Cardiac muscle cell (in vitro differentiated cells and primary cell): ENCODE data around the gene LIPE. TPM values are rescaled to one million over a fixed set of nuclear protein-coding genes. Genes with fewer than 3 reads are reported as not detected.

ENCODE experiments used
- DNase-seq, 2 donors: peaks; one replicate each; pipeline versions ENCODE4 v3.0.0 to v3.0.0-alpha.2; 2010 to 2017; ENCODE audit warnings: low read depth in 1 of 2, low spot score in 1 of 2
- H3K27ac ChIP-seq: fragments of 200-600 bp; sonication (generic); 2 replicates; pipeline ENCODE4 v1.5.1; 2016
- H3K27me3 ChIP-seq: fragments of 200-600 bp; sonication (generic); 2 replicates; pipeline ENCODE4 v1.6.0; 2016; ENCODE audit warnings: control low read depth
- H3K36me3 ChIP-seq: fragments of 200-600 bp; sonication (generic); 2 replicates; pipeline ENCODE4 v1.5.1; 2016; ENCODE audit warnings: control low read depth
- H3K4me1 ChIP-seq: fragments of 200-600 bp; sonication (generic); 2 replicates; pipeline ENCODE4 v1.8.1; 2017; ENCODE audit warnings: low read depth, mild to moderate bottlenecking, mixed run types
- H3K4me3 ChIP-seq: fragments of 200-600 bp; sonication (generic); 2 replicates; pipeline ENCODE4 v1.5.1; 2016; ENCODE audit warnings: mild to moderate bottlenecking
- H3K9me3 ChIP-seq: fragments of 200-600 bp; sonication (generic); 2 replicates; pipeline ENCODE4 v1.5.1; 2017; ENCODE audit warnings: low read depth, mild to moderate bottlenecking, control low read depth
- polyA plus RNA-seq: library from polyadenylated mRNA; unstranded; fragments of >200 nt; fragmentation: Nextera tagmentation; extraction: Ambion mirVana; gene quantifications from 2 replicates; pipeline ENCODE4 v1.2.1, GENCODE V29; 2016
- total RNA-seq: library from RNA; depleted of rRNA; stranded (reverse); fragments of >200 nt; gene quantifications from 2 replicates; pipeline ENCODE4 v1.2.3, GENCODE V29; 2016
- TF ChIP-seq, protein P1 (sequence below): IDR thresholded peaks from 2 replicates; pipeline ENCODE4 v1.5.1; 2012; ENCODE audit warnings: low read depth, mild to moderate bottlenecking, low read length

LIPE gene
- total and polyA plus RNA-seq, 2 experiments from 2014 or later, result 20.2 to 24.4 TPM

DNA sequence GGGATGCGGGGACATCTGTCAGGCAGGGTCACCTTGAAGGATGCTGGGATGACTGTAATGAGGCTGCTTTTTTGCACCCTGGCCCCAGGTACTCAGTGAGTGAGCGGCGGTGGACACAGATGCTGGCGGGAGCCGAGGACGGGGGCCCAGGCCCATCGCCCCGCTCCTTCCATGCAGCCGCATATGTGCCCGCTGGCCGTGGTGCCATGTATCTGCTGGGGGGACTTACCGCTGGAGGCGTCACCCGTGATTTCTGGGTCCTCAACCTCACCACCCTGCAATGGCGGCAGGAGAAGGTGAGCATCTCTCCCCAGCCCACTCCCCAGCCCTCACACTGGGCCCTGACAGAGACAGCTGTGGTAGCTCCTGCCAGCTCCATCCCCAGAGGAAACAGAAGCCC, 70.5 kb downstream of the LIPE start:
- peaks cover 26% of the 10 kb centered on the region for H3K36me3 ChIP-seq
- TF ChIP-seq, protein P1, sequence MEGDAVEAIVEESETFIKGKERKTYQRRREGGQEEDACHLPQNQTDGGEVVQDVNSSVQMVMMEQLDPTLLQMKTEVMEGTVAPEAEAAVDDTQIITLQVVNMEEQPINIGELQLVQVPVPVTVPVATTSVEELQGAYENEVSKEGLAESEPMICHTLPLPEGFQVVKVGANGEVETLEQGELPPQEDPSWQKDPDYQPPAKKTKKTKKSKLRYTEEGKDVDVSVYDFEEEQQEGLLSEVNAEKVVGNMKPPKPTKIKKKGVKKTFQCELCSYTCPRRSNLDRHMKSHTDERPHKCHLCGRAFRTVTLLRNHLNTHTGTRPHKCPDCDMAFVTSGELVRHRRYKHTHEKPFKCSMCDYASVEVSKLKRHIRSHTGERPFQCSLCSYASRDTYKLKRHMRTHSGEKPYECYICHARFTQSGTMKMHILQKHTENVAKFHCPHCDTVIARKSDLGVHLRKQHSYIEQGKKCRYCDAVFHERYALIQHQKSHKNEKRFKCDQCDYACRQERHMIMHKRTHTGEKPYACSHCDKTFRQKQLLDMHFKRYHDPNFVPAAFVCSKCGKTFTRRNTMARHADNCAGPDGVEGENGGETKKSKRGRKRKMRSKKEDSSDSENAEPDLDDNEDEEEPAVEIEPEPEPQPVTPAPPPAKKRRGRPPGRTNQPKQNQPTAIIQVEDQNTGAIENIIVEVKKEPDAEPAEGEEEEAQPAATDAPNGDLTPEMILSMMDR, result no peak
- no peak for DNase-seq
- H3K4me3 ChIP-seq, result no peak overlapping the region
- H3K4me1 ChIP-seq, result no peaks in the 10 kb centered on the region
- no peaks in the 10 kb centered on the region for H3K27me3 ChIP-seq
- no peak overlapping the region for H3K27ac ChIP-seq
- H3K9me3 ChIP-seq, result no peaks in the 10 kb centered on the region

GRCh38 chr19:42355896-42356295, 71.3 kb downstream of the LIPE start:
- DNase-seq, result no peak
- no peak overlapping the region for H3K27ac ChIP-seq
- no peak overlapping the region for H3K4me3 ChIP-seq
- no peaks in the 10 kb centered on the region for H3K27me3 ChIP-seq
- H3K4me1 ChIP-seq, result no peaks in the 10 kb centered on the region
- H3K36me3 ChIP-seq, result peaks cover 26% of the 10 kb centered on the region
- H3K9me3 ChIP-seq, result no peaks in the 10 kb centered on the region
- TF ChIP-seq, protein P1, result no peak

GRCh38 chr19:42353341-42354015, 73.7 kb downstream of the LIPE start:
- DNase-seq, result no peak
- TF ChIP-seq, protein P1, result no peak
- H3K27me3 ChIP-seq, result no peaks in the 10 kb centered on the region
- H3K4me1 ChIP-seq, result no peaks in the 10 kb centered on the region
- H3K4me3 ChIP-seq, result no peak overlapping the region
- H3K27ac ChIP-seq, result no peak overlapping the region
- H3K36me3 ChIP-seq, result peaks cover 23% of the 10 kb centered on the region
- no peaks in the 10 kb centered on the region for H3K9me3 ChIP-seq

DNA sequence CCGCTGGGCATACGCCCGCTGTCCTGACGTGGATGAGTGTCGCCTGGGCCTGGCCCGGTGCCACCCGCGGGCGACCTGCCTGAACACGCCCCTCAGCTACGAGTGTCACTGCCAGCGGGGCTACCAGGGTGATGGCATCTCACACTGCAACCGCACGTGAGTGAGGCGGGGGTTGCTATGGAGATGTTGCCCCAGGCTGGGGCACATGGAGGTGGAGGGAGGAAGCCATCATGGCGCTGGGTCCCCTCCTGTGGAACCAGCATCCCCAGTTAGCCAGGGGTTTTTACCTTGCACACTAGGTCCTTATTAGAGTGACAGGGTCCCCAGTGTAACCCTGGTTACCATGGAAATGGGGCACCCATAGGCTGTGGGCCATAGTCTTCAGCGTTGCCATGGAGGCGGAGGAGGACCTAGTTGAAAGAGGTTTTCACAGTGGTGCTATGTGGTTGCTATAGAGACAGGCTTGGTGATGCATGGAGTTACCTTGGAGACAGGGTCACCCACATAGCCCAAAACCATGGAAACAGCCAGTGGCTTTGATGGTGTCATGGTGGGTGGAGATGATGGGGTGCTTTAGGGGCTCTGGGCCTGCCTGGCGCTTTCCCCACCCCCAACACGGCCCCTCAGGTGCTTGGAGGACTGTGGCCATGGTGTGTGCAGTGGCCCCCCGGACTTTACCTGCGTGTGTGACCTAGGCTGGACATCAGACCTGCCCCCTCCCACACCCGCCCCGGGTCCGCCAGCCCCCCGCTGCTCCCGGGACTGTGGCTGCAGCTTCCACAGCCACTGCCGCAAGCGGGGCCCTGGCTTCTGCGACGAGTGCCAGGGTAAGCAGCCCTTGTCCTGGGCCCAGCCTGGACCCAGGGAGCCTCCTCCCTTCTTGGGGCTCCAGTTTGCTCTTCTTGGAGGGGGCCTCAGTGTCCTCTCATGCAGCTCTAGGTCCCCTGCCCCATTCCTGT, 74.6 kb downstream of the LIPE start:
- Histone ChIP-seq H3K9me3 (no peaks in the 10 kb centered on the region), H3K27ac (no peak overlapping the region), H3K36me3 (peaks cover 27% of the 10 kb centered on the region), H3K4me1 (no peaks in the 10 kb centered on the region), H3K4me3 (no peak overlapping the region), H3K27me3 (no peaks in the 10 kb centered on the region)
- no peak for DNase-seq
- TF ChIP-seq, protein P1, result no peak

Other genes with a start within 250 kb of the LIPE start
- gene DEDD2, start 209.7 kb downstream of the LIPE start, total RNA-seq, result 69.7 and 71.6 TPM in 2 replicates
- 46.0 and 58.2 TPM in 2 replicates for gene DEDD2, start 209.7 kb downstream of the LIPE start, polyA plus RNA-seq
- 8.8 and 13.0 TPM in 2 replicates for gene ZNF526, start 207.1 kb downstream of the LIPE start, total RNA-seq
- gene ZNF526, start 207.1 kb downstream of the LIPE start, polyA plus RNA-seq, result 9.2 and 10.1 TPM in 2 replicates
- 28.0 and 33.2 TPM in 2 replicates for gene GSK3A, start 184.8 kb downstream of the LIPE start, total RNA-seq
- gene GSK3A, start 184.8 kb downstream of the LIPE start, polyA plus RNA-seq, result 35.3 and 40.2 TPM in 2 replicates
- gene ERF, start 172.3 kb downstream of the LIPE start, total RNA-seq, result 97.6 and 108 TPM in 2 replicates
- 25.1 and 25.4 TPM in 2 replicates for gene ERF, start 172.3 kb downstream of the LIPE start, polyA plus RNA-seq
- 55.5 and 62.9 TPM in 2 replicates for gene CIC, start 158.1 kb downstream of the LIPE start, total RNA-seq
- 18.1 and 18.7 TPM in 2 replicates for gene CIC, start 158.1 kb downstream of the LIPE start, polyA plus RNA-seq
- gene PRR19, start 125.3 kb downstream of the LIPE start, total RNA-seq, result 1.3 and 1.4 TPM in 2 replicates
- gene PRR19, start 125.3 kb downstream of the LIPE start, polyA plus RNA-seq, result 0.16 and 2.9 TPM in 2 replicates
- gene PAFAH1B3, start 124.8 kb downstream of the LIPE start, total RNA-seq, result 91.2 and 144 TPM in 2 replicates
- 87.9 and 131 TPM in 2 replicates for gene PAFAH1B3, start 124.8 kb downstream of the LIPE start, polyA plus RNA-seq
- 0.18 and 3.7 TPM in 2 replicates for gene TMEM145, start 114.1 kb downstream of the LIPE start, total RNA-seq
- 0.47 and 3.8 TPM in 2 replicates for gene TMEM145, start 114.1 kb downstream of the LIPE start, polyA plus RNA-seq
- gene MEGF8, start 101.8 kb downstream of the LIPE start, total RNA-seq, result 81.9 and 102 TPM in 2 replicates
- gene MEGF8, start 101.8 kb downstream of the LIPE start, polyA plus RNA-seq, result 18.5 and 23.9 TPM in 2 replicates
- gene CNFN, start 37.1 kb downstream of the LIPE start, total RNA-seq, result 0.95 and 8.2 TPM in 2 replicates
- gene CNFN, start 37.1 kb downstream of the LIPE start, polyA plus RNA-seq, result 7.1 and 12.1 TPM in 2 replicates
- gene CXCL17, start 15.6 kb upstream of the LIPE start, total RNA-seq, result 0.25 TPM in 1 of 2 replicates, not detected in the other
- gene CXCL17, start 15.6 kb upstream of the LIPE start, polyA plus RNA-seq, result 0.59 and 1.1 TPM in 2 replicates
- not detected in 2 replicates for gene CEACAM1, start 101.1 kb upstream of the LIPE start, total RNA-seq
- not detected in 2 replicates for gene CEACAM1, start 101.1 kb upstream of the LIPE start, polyA plus RNA-seq
- not detected in 2 replicates for gene CEACAM8, start 167.5 kb upstream of the LIPE start, total RNA-seq
- gene CEACAM8, start 167.5 kb upstream of the LIPE start, polyA plus RNA-seq, result 0.19 and 0.46 TPM in 2 replicates